HG03025 (cell line): ENCODE data around the gene C2CD2L.
A peak's percentile ranks its signal among the peaks of the same experiment; 100 is the strongest.
"Not testable (repeated sequence)": the region's sequence is repeated elsewhere in the genome, so short reads cannot be mapped to it uniquely, and the experiment has no call there.

Experiments used
- ATAC-seq: cut with Tn5 transposase; IDR thresholded peaks from one replicate; pipeline ENCODE4 v1.9.1; 2021; ENCODE audit warnings: mild to moderate bottlenecking, moderate library complexity; ENCODE audit not compliant: unreplicated experiment, low FRiP score

C2CD2L gene

DNA sequence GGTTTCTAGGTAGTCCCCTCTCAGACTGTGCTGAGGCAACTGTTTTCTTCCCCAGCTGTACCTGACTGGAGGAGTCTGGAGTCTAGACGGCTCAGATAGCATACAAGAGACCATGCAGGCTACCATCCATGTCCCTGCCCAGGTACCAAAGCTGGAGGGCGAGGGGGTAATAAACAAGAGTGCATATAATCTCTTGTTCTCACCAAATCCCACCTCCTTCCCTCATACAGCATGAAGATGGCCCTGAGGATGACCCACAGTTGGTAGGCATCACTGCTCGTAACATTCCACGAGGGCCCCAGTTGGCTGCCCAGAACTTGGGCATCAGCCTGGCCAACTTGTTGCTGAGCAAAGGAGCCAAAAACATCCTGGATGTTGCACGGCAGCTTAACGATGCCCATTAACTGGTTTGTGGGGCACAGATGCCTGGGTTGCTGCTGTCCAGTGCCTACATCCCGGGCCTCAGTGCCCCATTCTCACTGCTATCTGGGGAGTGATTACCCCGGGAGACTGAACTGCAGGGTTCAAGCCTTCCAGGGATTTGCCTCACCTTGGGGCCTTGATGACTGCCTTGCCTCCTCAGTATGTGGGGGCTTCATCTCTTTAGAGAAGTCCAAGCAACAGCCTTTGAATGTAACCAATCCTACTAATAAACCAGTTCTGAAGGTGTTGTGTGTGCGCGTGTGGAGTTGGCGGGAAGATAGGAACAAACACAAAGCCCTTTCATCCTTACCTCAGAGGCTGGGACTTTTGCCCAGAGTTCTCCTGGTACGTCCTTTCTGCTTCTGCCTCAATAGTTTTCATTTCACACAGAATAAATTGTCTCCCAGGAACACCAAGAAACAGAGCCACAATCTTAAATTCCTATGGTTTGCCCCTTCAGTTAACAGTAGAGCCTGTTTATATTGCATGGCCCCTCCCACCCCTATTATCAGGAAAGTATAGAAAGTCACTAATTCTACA, 14.0 kb upstream of the C2CD2L start:
- ATAC-seq = no peak

DNA sequence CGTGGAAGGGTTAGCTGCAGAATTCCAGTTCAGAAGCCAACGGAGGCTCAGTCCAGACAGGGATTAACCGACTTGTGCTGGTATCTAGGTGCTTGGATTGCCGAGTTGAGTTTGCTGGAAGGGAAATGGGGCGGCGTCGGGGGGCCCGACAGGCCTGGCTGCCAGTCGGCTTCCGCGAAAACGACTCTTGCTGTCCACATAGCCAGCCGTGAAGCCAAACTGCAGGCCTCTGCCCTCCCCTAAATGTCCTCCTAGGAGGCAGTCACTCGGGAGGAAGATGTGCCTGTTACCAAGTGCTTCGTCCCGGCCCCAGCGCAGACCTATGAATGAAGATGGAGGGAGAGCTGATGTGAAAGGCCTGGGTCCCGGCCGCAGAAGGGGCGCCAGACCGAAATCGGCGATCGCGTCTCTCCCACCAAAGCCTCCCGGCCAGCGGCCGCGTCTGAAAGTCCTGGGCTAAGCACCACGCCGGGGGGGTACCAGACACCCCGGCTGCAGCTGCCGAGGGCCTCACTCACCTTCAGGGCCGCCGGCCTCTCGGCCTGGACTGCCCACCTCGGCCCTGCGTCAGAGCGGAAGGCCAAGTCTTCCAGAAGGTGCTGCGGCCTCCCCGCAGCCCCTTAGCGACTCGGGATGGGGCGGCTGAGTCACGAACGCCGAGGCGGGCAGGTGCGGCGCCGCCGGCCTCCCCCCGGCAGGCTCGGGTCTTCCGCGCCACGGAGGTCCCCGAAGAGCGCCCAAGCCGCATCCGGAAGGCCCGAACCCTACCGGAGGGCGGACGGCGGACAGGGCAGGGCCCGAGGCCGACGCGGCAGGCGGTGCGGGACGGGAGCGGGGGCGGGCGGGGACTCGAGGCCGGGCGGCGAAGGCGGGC, 13.0 kb upstream of the C2CD2L start:
- peak; percentile 3 for ATAC-seq

DNA sequence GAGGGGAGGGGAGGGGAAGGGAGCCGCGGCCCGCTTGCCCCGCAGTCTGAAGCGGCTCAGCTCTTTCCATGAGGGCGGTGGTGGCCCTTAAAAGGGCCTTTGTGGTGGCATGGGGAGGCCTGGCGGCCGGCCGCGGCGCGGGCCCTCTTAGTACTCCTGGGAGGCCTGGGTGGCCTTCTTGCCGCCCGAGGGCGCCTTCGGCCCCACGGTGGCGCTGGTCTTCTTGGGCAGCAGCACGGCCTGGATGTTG, 12.4 kb upstream of the C2CD2L start:
- ATAC-seq = peak; percentile 40

DNA sequence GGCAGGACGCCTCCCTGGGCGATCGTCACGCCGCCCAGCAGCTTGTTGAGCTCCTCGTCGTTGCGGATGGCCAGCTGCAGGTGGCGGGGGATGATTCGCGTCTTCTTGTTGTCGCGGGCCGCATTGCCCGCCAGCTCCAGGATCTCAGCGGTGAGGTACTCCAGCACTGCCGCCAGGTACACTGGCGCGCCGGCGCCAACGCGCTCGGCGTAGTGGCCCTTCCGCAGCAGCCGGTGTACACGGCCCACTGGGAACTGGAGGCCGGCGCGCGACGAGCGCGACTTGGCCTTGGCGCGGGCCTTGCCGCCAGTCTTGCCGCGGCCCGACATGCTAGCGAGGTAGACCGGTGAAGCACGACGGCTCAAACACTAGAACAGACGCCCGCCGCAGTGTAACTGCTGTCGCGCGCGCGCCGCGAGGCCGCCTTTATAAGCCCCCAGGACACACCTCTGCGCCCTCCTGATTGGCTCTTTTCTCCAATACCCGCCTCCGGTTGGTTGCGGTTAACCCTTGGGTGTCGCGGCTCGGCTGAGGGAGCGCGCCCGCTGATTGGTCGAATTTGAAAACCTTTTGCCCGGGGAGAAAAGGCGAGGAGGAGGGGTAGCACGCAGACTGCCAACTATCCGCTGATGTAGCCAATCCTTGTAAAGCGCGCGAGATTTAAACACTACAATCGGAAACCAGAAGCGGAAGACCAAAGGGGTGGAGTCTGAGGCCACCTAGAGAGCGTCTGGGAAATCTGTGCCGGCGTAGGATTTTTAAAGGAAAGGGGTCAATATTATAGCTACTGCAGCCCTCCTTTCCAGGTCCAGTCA, 11.9 kb upstream of the C2CD2L start:
- peak; percentile 73 for ATAC-seq

DNA sequence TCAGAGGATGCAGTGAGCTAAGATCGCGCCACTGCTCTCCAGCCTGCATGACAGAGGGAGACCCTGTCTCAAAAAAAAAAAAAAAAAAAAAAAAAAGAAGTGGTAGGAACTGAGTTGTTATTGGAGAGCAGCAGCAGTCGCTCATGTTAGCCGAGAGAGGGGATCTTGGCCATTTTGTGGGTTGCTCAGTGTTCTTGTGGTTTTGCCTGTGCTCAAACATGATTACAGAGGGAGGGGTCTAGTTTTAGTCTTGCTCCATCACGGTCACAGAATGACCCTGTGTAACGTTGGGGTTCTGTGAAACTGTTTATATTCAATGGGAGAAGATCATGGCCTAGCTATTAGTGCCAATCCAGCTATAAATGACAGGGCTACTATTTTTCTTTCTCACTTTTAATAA, 7.4 kb upstream of the C2CD2L start:
- no peak for ATAC-seq

DNA sequence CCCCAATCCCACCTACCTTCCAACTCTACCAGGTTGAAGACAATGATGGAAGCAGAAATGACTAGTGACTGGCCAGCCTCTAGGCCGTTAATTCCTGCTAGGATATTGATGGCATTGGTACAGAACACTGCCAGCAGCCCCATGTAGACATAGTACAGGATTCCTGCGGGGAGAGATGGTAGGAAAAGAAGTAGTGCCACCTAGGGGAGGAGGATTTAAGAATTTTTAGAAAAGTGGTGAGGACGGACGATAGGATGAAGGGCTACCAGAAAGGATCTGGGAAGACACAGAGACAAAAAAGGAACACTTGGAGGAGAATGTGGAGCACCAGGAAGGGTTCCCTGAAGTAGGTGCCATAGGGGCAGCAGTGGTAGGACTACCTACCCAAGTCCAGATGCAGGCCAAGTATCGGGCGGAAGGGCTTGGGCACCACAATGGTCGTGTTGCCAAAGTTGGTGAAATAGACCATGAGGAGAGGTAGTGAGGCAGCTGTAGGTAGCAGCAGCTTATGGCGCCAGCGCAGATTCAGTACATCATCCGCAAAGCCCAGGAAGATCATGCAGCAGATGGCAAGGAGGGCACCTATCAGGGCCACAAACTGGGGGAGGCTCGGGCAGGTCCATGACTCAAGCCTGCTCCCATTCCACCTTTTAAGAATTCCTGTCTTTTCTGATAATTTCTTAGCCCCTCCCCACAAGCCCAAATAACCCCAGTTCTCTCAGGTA, 6.7 kb upstream of the C2CD2L start:
- no peak for ATAC-seq

DNA sequence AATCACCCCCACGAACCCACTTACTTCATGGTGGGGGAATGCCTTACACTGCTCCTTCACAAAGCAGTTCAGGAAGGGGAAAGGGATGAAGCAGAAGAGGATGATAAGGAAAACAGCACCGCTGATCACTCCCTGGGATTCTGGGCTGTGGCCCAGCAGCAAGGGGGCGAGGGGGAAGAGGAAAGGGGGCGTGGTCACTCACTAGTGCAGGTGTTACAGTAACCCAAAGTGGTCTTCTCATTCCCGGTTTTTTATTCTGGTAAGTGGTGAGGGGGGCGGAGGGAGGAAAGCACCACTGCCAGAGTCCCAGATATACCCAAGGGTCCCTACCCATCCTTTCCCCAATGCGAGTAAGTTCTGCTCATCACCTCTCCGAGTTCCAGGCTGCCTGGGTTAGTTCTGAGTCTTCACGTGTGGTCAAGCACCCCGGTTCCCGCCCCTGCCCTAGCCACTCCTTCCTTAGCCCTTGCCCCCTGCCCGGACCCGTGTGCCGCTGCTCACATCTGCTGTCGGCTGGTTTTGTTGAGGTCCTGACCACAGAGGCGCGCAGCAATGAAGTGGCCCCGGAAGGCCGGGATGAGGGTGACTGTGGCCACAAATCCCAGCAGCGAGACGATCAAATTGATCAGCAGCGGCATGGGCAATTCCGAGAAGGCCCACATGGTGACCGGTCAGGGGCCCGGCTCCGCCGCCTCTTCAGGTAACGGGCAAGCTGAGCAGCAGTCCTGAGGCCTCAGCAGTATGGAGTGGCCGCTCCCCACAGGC, 6.0 kb upstream of the C2CD2L start:
- peak; percentile 5 for ATAC-seq

DNA sequence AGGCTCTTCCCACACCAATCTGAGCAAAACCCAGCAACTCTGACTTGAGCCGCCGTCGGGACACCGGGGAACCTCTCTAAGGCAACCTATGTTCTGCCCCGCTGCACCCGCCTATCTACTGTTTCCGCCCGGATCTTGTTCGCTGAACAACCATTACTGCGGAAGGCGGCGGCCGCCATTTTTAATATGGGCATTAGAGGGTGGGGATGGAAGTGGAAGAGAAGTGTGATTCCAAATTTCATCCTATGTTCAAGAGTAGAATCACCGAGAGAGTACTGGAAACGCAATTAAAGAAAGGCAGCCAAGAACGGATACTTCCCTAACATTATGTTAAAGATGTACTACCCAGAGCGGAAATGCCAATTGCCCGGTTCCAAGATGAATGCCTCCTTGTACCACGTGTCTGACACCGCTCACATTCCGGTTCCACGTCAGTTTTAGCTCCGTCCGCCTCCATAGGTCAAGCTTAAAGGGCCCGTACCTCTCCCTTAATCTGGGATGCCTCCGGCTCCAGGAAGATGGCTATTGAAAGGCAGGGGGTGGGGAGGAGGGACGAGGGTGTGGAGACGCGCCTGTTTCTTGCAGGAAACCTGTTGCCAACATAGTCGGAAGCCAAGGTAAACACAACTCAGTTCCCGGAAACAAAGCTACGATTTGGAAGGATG, 5.3 kb upstream of the C2CD2L start, which contains the start of gene DPAGT1:
Gene DPAGT1, minus strand, starts transcription at position 95 of the 665 bp plus-strand sequence. CDS start 198 bp downstream, outside the sequence.
- peak; percentile 73 for ATAC-seq

DNA sequence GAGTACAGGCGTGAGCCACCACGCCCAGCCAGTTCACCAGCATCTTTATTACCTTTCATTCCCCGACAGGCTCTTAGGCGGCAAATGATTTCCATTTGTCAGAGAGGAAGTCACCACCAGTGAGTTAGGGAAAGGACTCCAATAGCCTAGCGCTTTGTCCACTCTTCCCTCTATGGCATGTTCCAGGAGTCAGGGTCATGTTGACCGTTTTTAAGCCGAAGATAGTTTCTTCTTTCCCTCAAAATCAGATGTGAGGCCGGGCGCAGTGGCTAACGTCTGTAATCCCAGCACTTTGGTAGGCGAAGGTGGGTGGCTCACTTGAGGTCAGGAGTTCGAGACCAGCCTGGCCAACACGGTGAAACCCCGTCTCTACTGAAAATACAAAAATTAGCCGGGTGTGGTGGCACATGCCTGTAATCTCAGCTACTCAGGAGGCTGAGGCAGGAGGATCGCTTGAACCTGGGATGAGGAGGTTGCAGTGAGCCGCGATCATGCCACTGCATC, 3.9 kb upstream of the C2CD2L start:
- ATAC-seq = not testable (repeated sequence)

DNA sequence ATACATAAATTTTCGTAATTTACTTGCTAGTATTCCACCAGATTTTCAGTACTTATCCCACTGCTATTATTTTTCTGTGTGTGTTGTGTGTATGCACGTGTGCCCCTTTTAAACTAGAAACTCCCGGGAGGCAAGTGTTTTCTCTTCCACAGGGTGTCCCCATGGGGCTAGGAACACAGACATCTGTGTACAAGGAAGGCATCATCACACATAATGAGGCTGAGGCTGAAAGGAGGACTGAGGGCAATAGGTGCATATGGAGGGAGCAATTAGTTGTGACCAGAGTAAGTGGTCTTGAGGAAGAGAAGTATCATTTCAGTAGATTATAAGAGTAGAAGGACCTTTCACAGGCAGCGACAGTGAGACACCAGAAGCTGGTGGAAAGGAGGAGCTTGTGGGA, 3.4 kb upstream of the C2CD2L start:
- ATAC-seq = no peak

DNA sequence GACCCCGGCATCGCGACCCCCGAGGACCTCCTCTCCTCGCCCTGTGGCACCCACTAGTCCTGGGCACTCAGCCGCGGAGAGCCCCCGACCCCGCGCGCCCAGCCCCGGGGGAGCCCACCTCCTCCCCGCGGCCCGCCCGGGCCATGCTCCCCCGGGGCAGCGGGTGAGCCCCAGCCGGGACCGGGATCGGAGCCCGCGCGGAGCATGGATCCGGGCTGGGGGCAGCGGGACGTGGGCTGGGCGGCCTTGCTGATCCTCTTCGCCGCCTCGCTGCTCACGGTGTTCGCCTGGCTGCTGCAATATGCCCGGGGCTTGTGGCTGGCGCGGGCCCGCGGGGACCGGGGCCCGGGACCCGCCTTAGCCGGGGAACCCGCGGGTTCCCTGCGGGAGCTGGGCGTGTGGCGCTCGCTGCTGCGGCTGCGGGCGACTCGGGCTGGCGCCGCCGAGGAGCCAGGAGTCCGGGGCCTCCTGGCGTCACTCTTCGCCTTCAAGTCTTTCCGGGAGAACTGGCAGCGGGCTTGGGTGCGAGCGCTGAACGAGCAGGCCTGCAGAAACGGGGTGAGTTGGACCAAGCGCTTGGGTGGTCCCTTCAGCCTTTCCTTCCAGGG, 498 bp downstream of the C2CD2L start:
- peak; percentile 19 for ATAC-seq

DNA sequence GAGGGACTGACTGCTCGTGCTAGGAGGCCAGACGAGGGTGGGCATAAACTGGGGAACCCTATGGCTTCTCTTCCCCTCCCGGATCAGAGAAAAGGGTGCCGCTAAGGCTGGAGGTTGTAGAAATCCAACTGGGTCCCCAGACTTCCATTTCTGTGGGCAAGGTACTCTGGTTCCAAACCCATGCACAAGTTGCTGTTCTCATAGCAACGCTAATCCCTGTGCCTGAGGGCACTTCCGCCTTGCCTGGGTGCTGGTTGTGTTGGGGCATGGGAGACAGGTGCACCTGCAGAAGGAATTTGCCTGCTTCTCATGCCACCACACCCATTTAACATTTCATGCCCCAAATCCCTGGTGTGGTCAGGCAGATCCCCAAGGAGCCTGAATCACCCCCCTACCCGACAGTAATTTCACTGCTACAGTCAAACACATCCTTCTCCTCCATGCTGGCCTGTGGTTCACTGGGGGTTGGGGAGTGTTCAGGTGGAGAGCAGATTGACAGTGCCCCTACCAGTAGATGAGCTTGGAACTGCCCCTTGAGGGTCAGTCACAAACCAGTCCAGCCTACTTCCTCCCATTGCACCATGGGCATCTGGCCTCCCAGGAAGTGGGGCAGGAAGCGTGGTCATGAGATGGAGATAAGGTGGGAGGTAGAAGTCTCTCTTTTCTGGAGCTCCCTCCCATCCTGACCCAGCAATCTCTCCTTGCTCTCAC, 1.2 kb downstream of the C2CD2L start:
- peak; percentile 11 for ATAC-seq

DNA sequence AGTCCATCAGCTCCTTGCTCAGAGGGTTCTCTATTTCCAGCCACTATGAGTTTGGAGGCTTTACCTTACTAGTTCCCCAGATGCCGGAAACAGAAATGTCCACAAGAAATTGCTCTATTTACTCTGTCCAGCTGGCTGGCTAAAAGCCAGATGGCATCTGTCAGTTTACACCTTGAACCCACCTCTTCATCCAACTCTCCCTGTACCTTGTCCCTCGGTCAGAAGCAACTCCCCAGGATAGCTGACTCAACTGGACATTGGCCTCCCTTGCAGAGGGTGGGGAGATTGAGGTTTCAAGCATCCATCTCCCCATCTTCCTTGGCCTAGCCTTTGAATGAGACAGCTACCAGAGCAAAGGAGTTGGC, 1.7 kb downstream of the C2CD2L start:
- ATAC-seq = no peak

DNA sequence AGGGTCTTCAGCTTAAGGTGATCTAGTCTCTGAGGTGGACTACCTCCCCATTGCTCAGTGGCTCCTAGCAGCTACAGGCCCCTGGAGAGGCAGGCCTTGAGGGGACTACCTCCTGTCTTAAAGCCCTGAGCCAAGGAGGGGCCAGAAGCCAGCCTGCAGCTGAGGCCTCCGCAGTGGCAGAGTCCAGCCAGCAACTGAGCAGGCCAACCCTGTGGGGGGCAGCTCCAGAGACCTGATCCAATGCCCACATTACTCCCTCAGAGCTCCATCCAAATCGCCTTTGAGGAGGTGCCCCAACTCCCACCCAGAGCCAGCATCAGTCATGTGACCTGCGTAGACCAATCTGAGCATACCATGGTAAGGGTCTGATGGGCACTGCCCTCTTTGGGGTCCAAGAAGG, 2.7 kb downstream of the C2CD2L start:
- ATAC-seq = no peak

DNA sequence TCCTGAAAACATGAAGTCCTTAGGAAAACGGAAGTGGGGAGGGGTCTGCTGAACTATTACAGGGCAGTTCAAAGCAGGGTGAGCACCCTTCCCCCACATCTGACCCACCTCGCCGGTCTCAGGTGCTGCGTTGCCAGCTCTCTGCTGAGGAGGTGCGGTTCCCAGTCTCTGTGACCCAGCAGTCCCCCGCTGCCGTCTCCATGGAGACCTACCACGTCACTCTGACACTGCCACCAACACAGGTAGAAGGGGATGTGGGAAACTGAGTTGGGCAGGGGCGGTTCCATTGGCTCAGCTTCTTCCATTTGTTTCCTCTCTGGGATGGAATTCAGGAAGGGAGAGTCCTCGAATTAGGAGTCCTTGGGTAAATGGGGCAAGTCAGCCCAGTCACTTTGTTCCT, 3.3 kb downstream of the C2CD2L start:
- no peak for ATAC-seq

DNA sequence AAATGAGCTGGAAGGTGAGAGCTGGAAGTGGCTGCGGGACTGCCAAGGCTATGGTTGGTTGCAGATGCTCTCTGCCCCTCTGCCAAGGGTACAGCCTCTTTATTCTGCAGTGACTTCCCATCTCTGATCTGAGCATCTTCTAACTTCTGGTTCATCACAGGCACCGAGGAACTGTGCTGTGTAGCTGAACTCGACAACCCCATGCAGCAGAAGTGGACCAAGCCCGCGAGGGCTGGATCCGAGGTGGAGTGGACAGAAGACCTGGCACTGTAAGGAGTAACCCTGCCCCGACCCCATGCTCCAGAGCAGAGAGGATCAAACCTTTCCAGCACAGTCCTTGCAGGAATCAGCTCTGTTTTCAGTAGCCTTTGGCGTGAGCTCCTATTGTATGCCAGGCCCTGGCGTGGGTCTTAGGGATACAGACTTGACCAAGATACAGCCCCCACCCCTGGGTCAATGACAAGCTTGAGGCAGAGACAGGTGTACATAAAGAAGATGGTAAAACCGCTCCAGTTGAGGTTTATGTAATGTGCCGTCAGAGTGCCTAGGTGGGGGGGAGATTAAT, 4.3 kb downstream of the C2CD2L start:
- ATAC-seq = no peak

DNA sequence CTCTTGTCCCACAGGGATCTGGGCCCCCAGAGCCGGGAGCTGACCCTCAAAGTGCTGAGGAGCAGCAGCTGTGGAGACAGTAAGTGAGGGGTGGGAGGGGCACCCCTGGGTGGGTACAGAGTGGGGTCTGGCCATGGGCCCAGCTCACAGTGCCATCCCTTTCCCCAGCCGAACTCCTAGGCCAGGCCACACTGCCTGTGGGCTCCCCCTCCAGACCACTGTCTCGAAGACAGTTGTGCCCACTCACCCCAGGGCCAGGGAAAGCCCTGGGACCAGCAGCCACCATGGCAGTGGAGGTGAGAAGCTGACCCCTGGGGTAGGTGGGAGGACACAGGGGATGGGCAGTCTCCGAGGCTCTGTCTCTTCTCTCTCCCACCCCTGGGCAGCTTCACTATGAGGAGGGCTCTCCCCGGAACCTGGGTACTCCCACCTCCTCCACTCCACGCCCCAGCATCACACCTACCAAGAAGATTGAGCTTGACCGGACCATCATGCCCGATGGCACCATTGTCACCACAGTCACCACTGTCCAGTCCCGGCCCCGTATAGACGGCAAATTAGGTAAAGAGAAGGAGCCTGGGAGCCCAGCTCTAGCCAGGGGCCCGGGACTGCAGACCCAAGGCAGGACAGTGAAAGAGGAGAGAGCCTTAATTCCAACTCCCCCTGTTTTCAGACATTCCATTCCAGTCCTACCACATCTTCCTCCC, 5.3 kb downstream of the C2CD2L start:
- ATAC-seq = no peak
